K562 (cell line): ENCODE measurements around the gene GOLGA6D. TPM values are rescaled to one million over a fixed set of nuclear protein-coding genes. Genes with fewer than 3 reads are reported as not detected.

Experiments used
- ATAC-seq: fragments of 200-7000 bp; cut with Tn5 transposase; 3 replicates; pipeline ENCODE4 v1.9.1; 2020; ENCODE audit warnings: moderate library complexity
- BruUV-seq: library from RNA; stranded (reverse); fragments of 400-500 nt; replicated peaks from 2 replicates; lab custom pipeline; 2021; lab: Mats Ljungman, UMichigan
- CTCF ChIA-PET: fragments of 300-600 bp; formaldehyde crosslinking; extraction: SDS; loops from one replicate; lab custom pipeline; 2021; ENCODE audit warnings: low intra/inter-chr PET ratio; lab: Yijun Ruan, JAX
- POLR2A ChIA-PET: fragments of 300-600, 350-650 bp; sonication (Branson Sonifier 250); formaldehyde crosslinking; extraction: SDS; loops from one replicate; lab custom pipeline; 2021; ENCODE audit warnings: antibody characterized with exemption, inconsistent platforms; lab: Yijun Ruan, JAX
- DNase-seq, 4 experiments: peaks; one replicate each; pipeline versions ENCODE4 v3.0.0 to v3.0.0-alpha.2; 2011 to 2018; ENCODE audit warnings: low spot score in 3 of 4, mixed read lengths in 3 of 4; ENCODE audit errors: extremely low read depth in 1 of 4
- FAIRE-seq: peaks from 2 replicates; lab custom pipeline; 2011; peaks lifted over from hg19 to GRCh38; lab: Jason Lieb, UNC
- H2AFZ ChIP-seq: 2 replicates; pipeline ENCODE4 v1.6.0; 2011; ENCODE audit warnings: low read depth, low read length, control low read depth, inconsistent platforms
- H3K27ac ChIP-seq: fragments of 200-600 bp; 3 replicates; pipeline ENCODE4 v1.8.0; 2011; ENCODE audit warnings: low read depth, mild to moderate bottlenecking, control low read depth, inconsistent platforms, low read length, moderate library complexity, mixed read lengths; ENCODE audit errors: extremely low read depth
- H3K27me3 ChIP-seq, 2 experiments: fragments of 300-600 bp in 1 of 2; 2 replicates in 1 of 2; 3 replicates in 1 of 2; pipeline versions ENCODE4 v1.6.0 to v1.8.0; 2011; ENCODE audit warnings: inconsistent platforms in 2 of 2, low read length in 2 of 2, mild to moderate bottlenecking in 1 of 2, mixed read lengths in 1 of 2, moderate library complexity in 1 of 2; ENCODE audit not compliant: control insufficient read depth in 2 of 2, insufficient read depth in 2 of 2
- H3K36me3 ChIP-seq: fragments of 300-600 bp; 3 replicates; pipeline ENCODE4 v1.8.0; 2011; ENCODE audit warnings: mild to moderate bottlenecking, low read length, inconsistent platforms; ENCODE audit not compliant: control insufficient read depth, insufficient read depth
- H3K4me1 ChIP-seq, 2 experiments: fragments of 200-600 bp in 1 of 2; replicated peaks in 1 of 2; 2 replicates in 1 of 2; 3 replicates in 1 of 2; pipeline versions ENCODE4 v1.5.1 to v1.8.0; 2011; ENCODE audit warnings: inconsistent platforms in 2 of 2, low read length in 2 of 2, mild to moderate bottlenecking in 1 of 2, mixed read lengths in 1 of 2, moderate library complexity in 1 of 2; ENCODE audit not compliant: control insufficient read depth in 2 of 2, insufficient read depth in 2 of 2
- H3K4me2 ChIP-seq: 2 replicates; pipeline ENCODE4 v1.6.1; 2011; ENCODE audit warnings: low read length, control low read depth, inconsistent platforms, mixed read lengths; ENCODE audit not compliant: insufficient read depth
- H3K4me3 ChIP-seq: fragments of 200-600 bp; sonication (generic), shearing (Covaris generic); 2 replicates; pipeline ENCODE4 v1.5.1; 2016; ENCODE audit warnings: control low read depth, inconsistent platforms
- H3K79me2 ChIP-seq: fragments of 200-600 bp; 3 replicates; pipeline ENCODE4 v1.8.0; 2011; ENCODE audit warnings: low read length, inconsistent platforms; ENCODE audit not compliant: control insufficient read depth, insufficient read depth
- H3K9ac ChIP-seq, 2 experiments: 2 replicates each; pipeline versions ENCODE4 v1.6.0 to v1.6.1; 2011; ENCODE audit warnings: low read depth in 2 of 2, low read length in 2 of 2, control low read depth in 1 of 2, inconsistent platforms in 1 of 2, mild to moderate bottlenecking in 1 of 2, mixed read lengths in 1 of 2; ENCODE audit not compliant: insufficient read depth in 1 of 2
- H3K9me1 ChIP-seq: one replicate; pipeline ENCODE4 v1.6.0; 2011; ENCODE audit warnings: inconsistent platforms, mild to moderate bottlenecking, low read length, moderate library complexity; ENCODE audit not compliant: control insufficient read depth, insufficient read depth
- H3K9me3 ChIP-seq: replicated peaks from 2 replicates; pipeline ENCODE4 v1.5.1; 2011; ENCODE audit warnings: low read depth, low read length, inconsistent platforms; ENCODE audit not compliant: control insufficient read depth, insufficient read depth
- H4K20me1 ChIP-seq: replicated peaks from 2 replicates; pipeline ENCODE4 v1.6.1; 2011; ENCODE audit warnings: low read length, inconsistent platforms, mixed read lengths; ENCODE audit not compliant: control insufficient read depth, insufficient read depth
- CEBPZ ChIP-seq: fragments of 150-350 bp; IDR thresholded peaks from 2 replicates; pipeline ENCODE4 v1.6.1; 2014; ENCODE audit warnings: low read depth, mild to moderate bottlenecking, low read length, borderline replicate concordance
- HMGXB4 ChIP-seq: sonication (generic); formaldehyde crosslinking; IDR thresholded peaks from 2 replicates; pipeline ENCODE4 v1.8.1; 2023; ENCODE audit warnings: mild to moderate bottlenecking, missing genetic modification reagents
- RBM14 ChIP-seq: fragments of 200-400 bp; formaldehyde crosslinking; IDR thresholded peaks from 2 replicates; pipeline ENCODE4 v1.6.1; 2018; ENCODE audit warnings: low read depth, mild to moderate bottlenecking, low read length, moderate library complexity, borderline replicate concordance; ENCODE audit not compliant: insufficient read depth
- ZNF583 ChIP-seq: fragments of 250-450 bp; sonication (Bioruptor Pico); IDR thresholded peaks from 2 replicates; pipeline ENCODE4 v1.4.0; 2020
- ZNF609 ChIP-seq: sonication (generic); formaldehyde crosslinking; IDR thresholded peaks from 2 replicates; pipeline ENCODE4 v1.8.1; 2023; ENCODE audit warnings: missing genetic modification reagents, mild to moderate bottlenecking, borderline replicate concordance
- ZSCAN29 ChIP-seq: fragments of 450-650 bp; IDR thresholded peaks from 2 replicates; pipeline ENCODE4 v1.6.1; 2017
- WGBS: fragments of 100-300 bp; shearing (Covaris generic); methylation state at CpG from one replicate; pipeline ENCODE4 v1.1.6; 2016; ENCODE audit warnings: low coverage, mixed read lengths; ENCODE audit not compliant: insufficient coverage; ENCODE audit errors: missing lambda C conversion rate; 5-methylcytosine and 5-hydroxymethylcytosine counted together
- in situ Hi-C: fragments of 300-500 bp; cut with MboI; formaldehyde crosslinking; loops from 4 replicates; pipeline ENCODE4 v1.15.0; 2018; ENCODE audit warnings: inconsistent platforms, mixed read lengths
- intact Hi-C: fragments of 100-400 bp; cut with micrococcal nuclease; formaldehyde crosslinking; loops from 2 replicates; pipeline ENCODE4 v1.14.2; 2022
- polyA plus RNA-seq, 8 experiments: library from polyadenylated mRNA; depleted of rRNA in 4 of 8; stranded (reverse) in 5 of 8; unstranded in 3 of 8; fragments of >200 nt; fragmentation: Nextera tagmentation in 2 of 8; fragmentation: Illumina TruSeq in 1 of 8; extraction: Ambion mirVana in 2 of 8; extraction: Trizol in 1 of 8; gene quantifications; 2 replicates each; pipeline versions ENCODE4 v1.2.1 to v1.2.3, GENCODE V29; 2011 to 2014; ENCODE audit warnings: inconsistent platforms in 1 of 8, missing spikeins in 1 of 8
- total RNA-seq, 7 experiments: library from RNA; depleted of rRNA in 6 of 7; stranded (reverse); fragments of >200 nt in 6 of 7; fragmentation: Illumina TruSeq in 2 of 7; extraction: Trizol in 2 of 7; gene quantifications; 2 replicates each; pipeline versions ENCODE4 v1.2.1 to v1.2.3, GENCODE V29; 2011 to 2021; ENCODE audit warnings: low replicate concordance in 1 of 7

The GOLGA6D gene
- total and polyA plus RNA-seq, 9 of the 15 experiments (the other 6 are each of a cell fraction or from before 2014, with no cell fraction given), result not detected

- TF ChIP-seq HMGXB4 (CRISPR knock-in tag), result no peak
- no peak for TF ChIP-seq ZNF583 (CRISPR knock-in tag)
Observed at GRCh38 chr15:75235760-75236729, 46.6 kb upstream of the GOLGA6D start (continued).

- no peaks in the 10 kb centered on the region for H3K36me3 ChIP-seq
- H3K27me3 ChIP-seq, result peaks cover 0 to 55% of the 10 kb centered on the region in 2 experiments; a peak in 4 of 5 replicates
- TF ChIP-seq RBM14, result no peak
- no peak for TF ChIP-seq ZSCAN29
- TF ChIP-seq CEBPZ, result no peak
- TF ChIP-seq ZNF609, result no peak
Observed at GRCh38 chr15:75237316-75237982, 45.2 kb upstream of the GOLGA6D start.

More at GRCh38 chr15:75237316-75237982, 45.2 kb upstream of the GOLGA6D start:
- intact Hi-C loops (no loop called here), in situ Hi-C loops (loop anchor here (10.0 kb wide), 1 partner anchor 1153 kb away; the partner anchor contains the start of gene GOLGA6A)
- DNase-seq (no peak), FAIRE-seq (no peak), ATAC-seq (no peak; the same call in 2 of the 3 replicates)
- WGBS, result 5% methylated on average over 10 of the region's 11 CpGs
- H3K9me1 ChIP-seq, result no peaks in the 10 kb centered on the region
- CTCF ChIA-PET, result no interaction called here
- peaks cover 0 to 7% of the 10 kb centered on the region in 2 experiments; a peak in 1 of 5 replicates for H3K4me1 ChIP-seq
- H3K79me2 ChIP-seq, result no peaks in the 10 kb centered on the region
- H3K4me2 ChIP-seq, result no peak overlapping the region
- POLR2A ChIA-PET, result interaction anchor here (0.6 to 0.7 kb wide), 2 partner anchors 22 to 962 kb away, joined by 3 to 4 read pairs; no protein-coding TSS in a partner anchor
- no peak overlapping the region for H3K4me3 ChIP-seq
- no peak overlapping the region for H3K27ac ChIP-seq
- peaks cover 8% of the 10 kb centered on the region for H4K20me1 ChIP-seq
- no peak overlapping the region for H2AFZ ChIP-seq
- no TSS peak for BruUV-seq
- peak overlapping the region in 1 of 2 experiments; percentile 43; a peak in 2 of 4 replicates for H3K9ac ChIP-seq
- H3K9me3 ChIP-seq, result no peaks in the 10 kb centered on the region
